Peyer's patch (tissue), 4 donors: ENCODE results near the gene CLUH.

Experiments used
- POLR2A ChIP-seq, 2 donors: fragments of 450-650 bp; IDR thresholded peaks; one replicate each; pipeline ENCODE4 v1.5.1; 2017; ENCODE audit warnings: antibody characterized with exemption in 2 of 2, mild to moderate bottlenecking in 2 of 2, moderate library complexity in 2 of 2
- TF ChIP-seq, protein P1 (sequence below), 6 experiments: fragments of 450-650 bp in 4 of 6; fragments of 200-600 bp in 2 of 6; sonication (generic) in 1 of 6; IDR thresholded peaks; one replicate each; pipeline ENCODE4 v1.5.1; 2017 to 2019; ENCODE audit warnings: antibody characterized with exemption in 6 of 6, mild to moderate bottlenecking in 3 of 6, moderate library complexity in 1 of 6

DNA sequence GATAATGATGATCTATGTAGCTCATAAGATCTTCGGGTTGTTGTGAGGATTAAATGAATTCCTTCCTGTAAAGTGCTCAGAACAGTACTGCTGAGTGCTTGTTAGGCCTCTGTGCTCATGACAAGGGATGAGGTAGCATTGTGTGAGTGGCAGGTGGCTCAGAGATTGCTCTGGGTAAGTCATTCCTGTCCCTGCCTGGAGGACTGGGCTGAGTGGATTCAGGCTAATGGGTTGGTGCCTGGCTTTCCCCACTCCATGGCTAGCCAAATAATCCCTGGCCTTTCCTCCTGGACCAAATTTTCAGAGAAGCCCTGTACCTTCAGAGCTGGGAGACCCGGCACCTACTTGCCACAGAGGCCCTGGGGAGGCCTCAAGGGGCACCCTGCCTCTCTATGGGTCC is 39.2 kb upstream of the CLUH start:
- TF ChIP-seq, protein P1, sequence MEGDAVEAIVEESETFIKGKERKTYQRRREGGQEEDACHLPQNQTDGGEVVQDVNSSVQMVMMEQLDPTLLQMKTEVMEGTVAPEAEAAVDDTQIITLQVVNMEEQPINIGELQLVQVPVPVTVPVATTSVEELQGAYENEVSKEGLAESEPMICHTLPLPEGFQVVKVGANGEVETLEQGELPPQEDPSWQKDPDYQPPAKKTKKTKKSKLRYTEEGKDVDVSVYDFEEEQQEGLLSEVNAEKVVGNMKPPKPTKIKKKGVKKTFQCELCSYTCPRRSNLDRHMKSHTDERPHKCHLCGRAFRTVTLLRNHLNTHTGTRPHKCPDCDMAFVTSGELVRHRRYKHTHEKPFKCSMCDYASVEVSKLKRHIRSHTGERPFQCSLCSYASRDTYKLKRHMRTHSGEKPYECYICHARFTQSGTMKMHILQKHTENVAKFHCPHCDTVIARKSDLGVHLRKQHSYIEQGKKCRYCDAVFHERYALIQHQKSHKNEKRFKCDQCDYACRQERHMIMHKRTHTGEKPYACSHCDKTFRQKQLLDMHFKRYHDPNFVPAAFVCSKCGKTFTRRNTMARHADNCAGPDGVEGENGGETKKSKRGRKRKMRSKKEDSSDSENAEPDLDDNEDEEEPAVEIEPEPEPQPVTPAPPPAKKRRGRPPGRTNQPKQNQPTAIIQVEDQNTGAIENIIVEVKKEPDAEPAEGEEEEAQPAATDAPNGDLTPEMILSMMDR (IDR thresholded peaks at IDR 0.05) = no peak
- TF ChIP-seq POLR2A (IDR thresholded peaks at IDR 0.05) = no peak
